ENCODE results near the gene VPS13C. TPM values are rescaled to one million over a fixed set of nuclear protein-coding genes. Genes with fewer than 3 reads are reported as not detected.

VPS13C gene
- total RNA-seq, 1 donor from 2014 or later: 50.9 TPM

GRCh38 chr15:62067448-62068044, 7.3 kb upstream of the VPS13C start:
- H3K9me3 Mint-ChIP-seq (ENCODE audit: unreplicated experiment): no peaks in the 10 kb centered on the region
- peak; percentile 21 for DNase-seq (ENCODE audit: low spot score)
- peaks cover 8% of the 10 kb centered on the region for H3K27me3 Mint-ChIP-seq (ENCODE audit: unreplicated experiment)
- TF ChIP-seq CTCF (IDR thresholded peaks at IDR 0.05; ENCODE audit: unreplicated experiment): no peak
- H3K4me3 Mint-ChIP-seq (ENCODE audit: unreplicated experiment): peak overlapping the region; percentile 90
- H3K4me1 Mint-ChIP-seq (ENCODE audit: unreplicated experiment): peaks cover 14% of the 10 kb centered on the region
- peaks cover 4% of the 10 kb centered on the region for H3K36me3 Mint-ChIP-seq (ENCODE audit: low read depth, unreplicated experiment)
- H3K27ac Mint-ChIP-seq (ENCODE audit: unreplicated experiment): peak overlapping the region; percentile 23

- peak; percentile 76 for DNase-seq (ENCODE audit: low spot score)
- Mint-ChIP-seq H3K27me3 (ENCODE audit: unreplicated experiment) (peaks cover 8% of the 10 kb centered on the region), H3K9me3 (ENCODE audit: unreplicated experiment) (no peaks in the 10 kb centered on the region), H3K4me3 (ENCODE audit: unreplicated experiment) (peak within 1 kb of the TSS; percentile 90), H3K27ac (ENCODE audit: unreplicated experiment) (peak within 1 kb of the TSS; percentile 23), H3K36me3 (ENCODE audit: low read depth, unreplicated experiment) (peaks cover 4% of the 10 kb centered on the region), H3K4me1 (ENCODE audit: unreplicated experiment) (peaks cover 14% of the 10 kb centered on the region)
- no peak for TF ChIP-seq CTCF (IDR thresholded peaks at IDR 0.05; ENCODE audit: unreplicated experiment)
Observed at GRCh38 chr15:62066663-62067447, 6.6 kb upstream of the VPS13C start, which contains the start of gene C2CD4A. TSS of gene C2CD4A (plus strand) at chr15:62066977. CDS start at chr15:62067614, 637 bp downstream.

- H3K27ac Mint-ChIP-seq (ENCODE audit: unreplicated experiment): no peak overlapping the region
- TF ChIP-seq CTCF (IDR thresholded peaks at IDR 0.05; ENCODE audit: unreplicated experiment): no peak
- H3K4me3 Mint-ChIP-seq (ENCODE audit: unreplicated experiment): no peak overlapping the region
- H3K9me3 Mint-ChIP-seq (ENCODE audit: unreplicated experiment): no peaks in the 10 kb centered on the region
- no peak for DNase-seq (ENCODE audit: low spot score)
- peaks cover 23% of the 10 kb centered on the region for H3K4me1 Mint-ChIP-seq (ENCODE audit: unreplicated experiment)
- H3K27me3 Mint-ChIP-seq (ENCODE audit: unreplicated experiment): peaks cover 5% of the 10 kb centered on the region
- peaks cover 4% of the 10 kb centered on the region for H3K36me3 Mint-ChIP-seq (ENCODE audit: low read depth, unreplicated experiment)
Observed at GRCh38 chr15:62063825-62064635, 3.8 kb upstream of the VPS13C start.

- H3K27ac Mint-ChIP-seq (ENCODE audit: unreplicated experiment): peak overlapping the region; percentile 75
- H3K4me1 Mint-ChIP-seq (ENCODE audit: unreplicated experiment): peaks cover 16% of the 10 kb centered on the region
- no peak for DNase-seq (ENCODE audit: low spot score)
- peak overlapping the region; percentile 90 for H3K4me3 Mint-ChIP-seq (ENCODE audit: unreplicated experiment)
- peaks cover 6% of the 10 kb centered on the region for H3K36me3 Mint-ChIP-seq (ENCODE audit: low read depth, unreplicated experiment)
- no peak for TF ChIP-seq CTCF (IDR thresholded peaks at IDR 0.05; ENCODE audit: unreplicated experiment)
- no peaks in the 10 kb centered on the region for H3K9me3 Mint-ChIP-seq (ENCODE audit: unreplicated experiment)
- H3K27me3 Mint-ChIP-seq (ENCODE audit: unreplicated experiment): peaks cover 1% of the 10 kb centered on the region
Observed at GRCh38 chr15:62060896-62061280, 641 bp upstream of the VPS13C start.
